ENCODE data around the gene PTPRD.

Gene PTPRD

DNA sequence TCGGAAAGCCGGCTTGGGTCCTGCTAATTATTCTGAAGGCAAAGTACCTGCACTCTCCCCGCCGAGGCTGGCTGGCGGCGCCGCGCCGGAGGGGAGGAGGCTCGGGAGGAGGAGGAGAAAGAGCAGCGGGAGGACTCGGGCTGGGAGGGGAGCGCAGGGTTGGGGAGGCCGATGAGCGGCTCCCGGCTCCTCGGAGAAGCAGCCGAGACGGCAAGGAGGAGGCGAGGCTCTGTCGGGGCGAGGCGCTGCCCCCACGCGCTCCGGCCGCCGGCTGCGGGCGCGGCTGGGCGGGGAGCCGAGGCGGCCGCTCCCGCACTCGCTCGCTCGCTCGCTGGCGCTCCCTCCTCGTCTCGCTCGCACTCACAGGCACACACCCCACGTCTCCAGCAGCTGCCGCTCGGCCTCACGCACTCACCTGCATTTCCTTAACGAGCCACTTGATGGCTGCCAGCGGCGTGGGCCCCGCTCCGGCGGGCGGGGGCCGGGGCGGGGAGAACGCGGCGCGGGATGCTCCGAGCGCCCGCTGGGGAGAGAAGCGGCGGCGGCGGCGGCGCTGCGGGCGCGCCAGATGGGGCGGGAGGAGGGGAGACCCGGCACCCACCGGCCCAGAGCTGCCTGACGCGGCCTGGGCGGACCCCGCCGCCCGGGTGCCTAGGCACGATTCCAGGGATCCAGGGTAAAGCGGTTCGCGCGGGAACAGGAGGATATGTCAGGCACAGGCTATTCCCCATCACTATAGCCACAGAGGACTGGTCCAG, at the start of gene PTPRD:
PTPRD (minus strand) TSS at position 362 of the 758 bp plus-strand sequence.
- peak; percentile 82 for DNase-seq

DNA sequence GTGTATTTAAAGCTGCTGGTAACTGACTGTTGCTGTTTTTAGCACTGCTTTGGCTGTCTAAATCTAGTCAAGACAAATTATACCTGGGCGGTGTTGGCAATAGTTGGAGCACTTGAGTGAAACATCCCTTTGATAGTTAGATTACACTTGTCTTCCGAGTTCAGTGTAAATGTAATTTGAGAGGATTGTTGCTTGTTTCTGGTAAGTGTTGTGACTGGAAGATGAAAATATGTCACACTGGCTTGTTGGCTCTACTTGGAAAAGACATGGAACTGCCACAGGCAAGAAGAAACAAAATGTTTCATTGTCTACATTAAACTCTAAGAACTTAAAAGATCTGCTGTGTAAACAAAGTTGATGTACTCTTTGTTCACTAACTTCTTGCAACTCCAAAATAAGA, 49.2 kb upstream of the PTPRD start:
- DNase-seq, result no peak

DNA sequence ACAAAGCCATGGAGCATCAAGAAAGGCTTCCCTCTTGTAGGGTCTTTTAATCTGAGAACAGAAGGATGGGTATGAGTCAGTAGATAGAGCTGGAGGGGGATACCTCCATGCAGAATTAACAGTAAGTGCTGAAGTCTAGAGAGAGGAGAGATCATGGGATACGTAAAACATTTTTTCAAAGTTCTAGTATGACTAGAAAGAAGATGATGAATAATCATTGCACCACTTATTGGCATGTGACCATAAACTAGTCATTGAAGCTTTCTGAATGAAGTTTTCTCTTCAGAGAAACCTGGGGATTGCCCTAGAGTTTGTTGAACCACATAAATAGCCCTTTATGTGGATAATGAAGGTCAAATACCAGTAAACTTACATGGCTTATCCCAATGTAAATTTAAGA, 48.6 kb upstream of the PTPRD start:
- no peak for DNase-seq

DNA sequence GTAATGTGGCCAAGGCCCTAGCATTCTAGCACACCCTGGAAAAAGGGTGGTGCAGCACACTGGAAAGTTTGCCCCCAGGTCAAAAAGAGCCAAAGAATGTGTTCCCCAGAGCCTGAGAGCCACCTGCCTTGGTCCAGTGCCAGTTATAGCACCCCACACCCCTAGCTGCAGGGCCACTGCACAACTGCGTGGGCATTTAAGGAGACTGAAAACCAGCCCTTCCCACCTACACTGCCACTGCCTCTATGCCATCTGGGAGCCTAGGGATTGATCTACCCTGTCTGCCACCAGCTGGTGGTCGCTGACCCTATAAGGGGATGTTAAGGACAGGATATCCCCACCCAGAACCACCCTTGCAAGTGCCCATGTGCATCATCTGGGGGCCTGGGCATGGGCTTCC, 38.2 kb upstream of the PTPRD start:
- no peak for DNase-seq

DNA sequence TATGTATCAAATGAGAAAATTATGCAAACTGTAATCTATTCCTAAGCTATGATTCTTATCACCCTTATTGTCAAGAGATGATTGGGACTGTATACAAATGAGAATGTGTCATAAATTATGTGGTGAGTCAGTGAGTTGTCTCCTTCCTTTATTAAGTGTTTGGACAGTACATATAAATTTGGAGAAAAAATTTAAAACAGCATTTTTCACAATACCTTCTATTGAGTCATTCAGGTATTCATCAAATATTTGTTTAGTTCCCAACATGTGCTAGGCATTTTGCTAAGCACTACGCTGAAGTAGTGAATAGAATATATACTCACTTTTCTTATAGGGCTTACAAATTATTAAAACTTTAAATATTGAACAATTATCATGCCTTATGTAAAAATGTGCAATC, 36.3 kb upstream of the PTPRD start:
- DNase-seq, result no peak

DNA sequence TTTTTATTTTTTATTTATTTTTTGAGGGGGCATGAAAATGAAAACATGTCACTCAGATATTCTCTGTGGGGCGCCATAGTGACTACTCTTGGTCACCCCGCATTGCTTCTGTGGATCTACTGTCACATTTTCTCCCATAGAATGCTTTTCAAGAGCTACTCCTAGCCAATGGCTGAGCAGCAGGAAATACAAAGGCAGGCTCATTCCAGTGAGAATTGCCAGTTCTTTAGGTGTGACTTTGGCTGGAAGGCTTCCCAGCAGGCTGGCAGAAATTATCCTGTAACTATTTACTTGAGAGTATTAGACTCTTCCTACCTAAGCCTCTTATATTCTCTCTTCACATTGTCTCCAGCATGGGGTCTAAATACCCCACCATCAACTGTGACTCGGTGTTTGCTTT, 21.0 kb upstream of the PTPRD start:
- no peak for DNase-seq

DNA sequence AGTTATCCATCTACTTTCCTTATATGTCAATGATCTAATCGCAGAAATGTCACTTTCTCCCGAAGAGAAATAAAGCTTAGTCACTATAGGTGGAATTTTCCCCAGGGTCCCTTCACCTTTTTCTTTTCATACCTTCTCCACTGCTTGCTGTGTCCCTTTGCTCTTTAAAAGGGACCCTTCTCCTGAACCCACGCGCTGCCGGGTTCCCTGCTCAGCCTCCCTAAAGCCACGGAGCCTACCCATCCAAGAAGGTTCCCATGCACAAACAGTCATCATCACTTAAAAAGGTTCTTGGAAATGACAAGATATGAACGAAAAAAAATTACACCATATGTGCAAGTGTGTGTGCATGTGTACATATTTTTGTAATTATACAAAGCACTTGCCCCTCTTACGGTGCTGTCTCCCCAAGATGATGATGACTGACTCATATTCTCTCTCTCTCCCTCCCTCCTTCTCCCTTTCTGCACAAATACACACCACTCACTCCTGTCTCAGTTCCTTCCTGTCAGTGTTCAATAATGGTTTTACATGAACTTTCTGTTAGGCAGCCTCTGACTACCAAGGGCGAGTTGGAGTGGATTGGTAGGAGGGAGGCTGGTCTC, 1.5 kb upstream of the PTPRD start:
- peak; percentile 43 for DNase-seq

DNA sequence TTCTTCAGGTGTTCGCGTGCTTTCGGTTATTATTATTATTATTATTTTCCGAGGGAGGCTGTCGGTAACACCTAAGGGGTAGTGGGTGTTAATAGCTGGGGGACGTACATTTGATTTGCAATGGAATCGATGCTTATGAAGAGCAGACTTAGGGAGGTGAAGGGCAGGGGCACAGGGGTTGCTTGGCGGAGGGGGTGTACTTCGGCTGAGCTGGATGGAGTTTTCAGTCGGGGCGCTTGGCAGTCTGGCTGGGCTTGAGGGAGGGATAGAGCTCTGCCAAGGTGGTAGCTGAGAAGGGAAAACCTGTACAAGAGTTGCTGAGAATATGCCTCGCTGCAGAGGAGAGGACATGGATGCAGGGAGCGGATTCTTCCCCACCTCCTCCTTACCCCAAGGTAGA, 617 bp upstream of the PTPRD start:
- DNase-seq, result peak; percentile 67

DNA sequence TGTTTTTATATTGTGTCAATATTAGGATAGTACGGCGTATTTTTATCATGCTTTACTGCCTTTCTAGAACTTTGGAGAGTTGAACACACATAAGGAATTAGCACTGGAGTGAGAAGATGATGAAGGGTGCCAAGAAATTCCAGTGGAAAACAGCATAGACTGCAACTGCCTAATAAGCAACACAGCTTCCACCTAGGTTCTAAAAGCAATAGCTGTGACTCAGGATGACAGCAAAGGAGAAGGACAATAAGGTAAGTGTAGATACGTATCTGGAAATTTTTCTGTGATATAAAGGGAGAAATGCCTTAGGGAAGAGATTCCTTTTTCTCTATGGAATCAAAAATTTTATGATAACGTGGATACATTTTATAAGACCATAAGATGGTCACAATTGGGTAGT, 7.4 kb downstream of the PTPRD start:
- DNase-seq, result no peak

DNA sequence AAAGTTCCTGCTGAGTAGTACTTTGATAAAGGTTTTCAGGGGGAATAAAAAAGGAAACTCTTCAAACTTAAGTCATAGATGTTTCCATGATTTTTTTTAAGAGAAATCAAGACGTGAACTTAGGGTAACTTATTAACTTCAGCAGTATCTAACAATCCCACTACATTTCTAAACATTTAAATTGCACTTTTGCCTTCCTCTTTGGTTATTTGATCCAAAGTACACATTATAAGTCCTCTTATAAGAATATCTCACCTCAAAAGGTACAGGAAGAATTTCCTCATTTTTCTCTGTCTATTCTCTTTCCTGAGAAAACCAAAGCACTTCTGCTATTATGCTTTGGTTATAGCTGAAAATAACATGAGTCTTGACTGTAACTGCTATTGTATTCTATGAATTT, 7.9 kb downstream of the PTPRD start:
- no peak for DNase-seq

DNA sequence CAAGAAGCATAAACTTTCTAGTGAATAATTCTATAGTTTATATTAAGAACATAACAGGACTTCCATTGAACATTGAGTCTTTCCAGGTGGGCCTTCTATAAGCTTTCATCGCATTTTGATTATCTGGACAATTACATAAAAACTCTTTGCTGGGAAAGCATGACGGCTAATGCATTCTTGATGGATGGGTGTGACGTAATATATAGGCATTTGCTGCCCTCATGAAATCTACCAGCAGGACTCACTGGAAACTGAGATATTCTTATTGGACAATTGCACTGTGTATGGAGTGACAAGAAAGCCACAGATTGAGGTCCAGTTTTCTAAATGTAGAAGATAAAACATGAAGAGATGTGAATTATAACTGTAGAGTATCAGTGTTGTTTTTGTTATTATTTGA, 15.0 kb downstream of the PTPRD start:
- no peak for DNase-seq

DNA sequence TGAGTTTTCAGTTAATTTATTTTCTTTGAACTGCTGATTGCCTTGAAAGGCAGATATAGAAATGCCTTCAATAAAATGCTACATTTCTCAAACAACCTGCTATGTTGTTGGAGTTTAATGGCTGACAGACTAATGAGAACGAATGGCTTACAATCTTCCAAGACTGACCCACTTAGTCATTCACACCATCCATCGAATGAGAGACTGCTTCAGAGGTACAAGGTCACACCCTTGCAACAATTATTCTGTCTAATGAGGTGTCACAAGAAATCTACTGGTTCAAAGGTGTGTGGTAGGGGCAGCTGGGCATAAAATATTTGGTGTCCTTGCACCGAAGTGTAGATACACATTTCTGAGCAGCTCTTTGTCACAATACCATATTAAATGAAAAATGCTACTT, 18.3 kb downstream of the PTPRD start:
- no peak for DNase-seq

DNA sequence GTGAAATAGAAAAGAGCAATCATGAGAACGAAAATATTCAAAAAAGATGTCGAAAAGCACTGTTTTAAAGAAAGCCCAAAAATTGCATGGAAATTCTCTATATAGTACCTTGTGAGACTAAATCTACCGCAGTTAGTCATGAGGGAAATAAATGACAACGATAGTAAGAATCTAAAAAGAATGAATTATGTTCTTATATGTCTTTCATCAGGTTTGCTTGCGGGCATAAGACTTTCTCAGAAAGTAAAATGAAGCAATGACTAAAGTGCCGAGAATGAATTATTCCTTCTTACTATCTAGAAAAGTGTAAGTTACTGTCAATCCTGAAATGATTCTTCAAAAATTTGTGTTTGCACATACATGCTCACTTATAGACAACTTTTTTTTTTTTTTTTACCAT, 26.4 kb downstream of the PTPRD start:
- no peak for DNase-seq

DNA sequence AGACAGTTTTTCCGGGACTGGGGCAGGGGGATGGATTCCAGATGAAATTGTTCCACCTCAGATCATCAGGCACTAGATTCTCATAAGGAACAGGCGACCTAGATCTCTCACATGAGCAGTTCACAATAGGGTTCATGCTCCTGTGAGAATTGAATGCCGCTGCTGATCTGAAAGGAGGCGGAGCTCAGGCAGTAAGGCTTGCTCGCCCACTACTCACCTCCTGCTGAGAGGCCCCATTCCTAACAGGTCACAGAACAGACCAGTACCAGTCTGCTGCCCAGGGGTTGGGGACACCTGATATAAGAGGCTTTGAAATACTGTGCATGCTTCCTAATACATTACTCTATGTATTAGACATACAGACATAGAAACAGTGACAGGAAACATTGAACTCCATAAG, 41.1 kb downstream of the PTPRD start:
- DNase-seq, result no peak

DNA sequence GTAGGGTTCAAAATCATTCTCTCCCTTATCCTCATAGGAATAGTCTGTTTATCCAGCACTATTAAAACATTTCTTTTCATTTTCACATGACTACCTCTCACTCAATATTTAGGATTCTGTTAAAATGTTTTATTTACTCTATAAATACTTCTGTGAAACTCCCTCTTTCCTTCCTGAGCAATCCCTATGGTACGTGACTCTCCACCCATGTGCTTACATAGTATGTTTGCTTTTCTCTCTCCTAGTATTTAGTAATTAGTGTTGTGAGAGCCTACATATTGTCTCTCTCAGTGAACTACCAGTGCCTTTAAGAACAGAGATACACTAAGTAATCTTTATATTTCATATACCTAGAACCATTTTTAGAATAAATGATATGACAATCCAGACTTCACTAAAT, 46.0 kb downstream of the PTPRD start:
- no peak for DNase-seq

DNA sequence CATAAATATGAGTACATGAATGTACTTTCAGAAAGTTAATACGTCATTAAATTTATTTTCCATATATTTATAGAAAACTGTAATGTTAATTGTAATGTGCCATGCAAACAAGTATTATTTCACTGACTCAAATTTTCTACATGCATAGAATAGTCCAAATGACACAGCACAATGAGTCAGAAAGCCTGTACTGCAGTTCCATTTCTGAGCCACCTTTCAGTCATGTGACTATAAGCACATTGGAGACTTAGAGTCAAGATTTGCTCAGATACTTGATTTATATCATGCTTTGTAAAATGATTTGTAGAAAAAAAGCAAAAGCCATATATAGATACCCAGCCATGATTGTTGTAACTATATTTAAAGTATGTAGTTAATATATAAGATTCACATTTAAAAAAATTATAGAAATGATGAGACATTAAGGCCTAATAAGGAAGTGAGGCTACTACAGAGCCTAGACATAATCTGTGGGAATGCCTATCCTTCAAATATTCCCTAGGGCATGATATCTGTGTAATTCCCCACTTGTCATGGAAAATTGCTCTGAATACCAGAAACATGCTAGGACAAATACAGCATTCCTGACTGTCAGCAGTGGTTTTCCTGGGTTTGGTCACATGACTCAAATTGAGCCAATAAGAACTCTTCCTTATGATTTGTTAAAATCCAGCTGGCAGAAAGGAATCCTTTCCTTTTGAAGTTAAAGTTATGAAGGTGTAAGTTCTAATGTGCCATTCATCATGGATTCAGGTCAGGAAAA, 50.0 kb downstream of the PTPRD start:
- DNase-seq, result peak; percentile 19

DNA sequence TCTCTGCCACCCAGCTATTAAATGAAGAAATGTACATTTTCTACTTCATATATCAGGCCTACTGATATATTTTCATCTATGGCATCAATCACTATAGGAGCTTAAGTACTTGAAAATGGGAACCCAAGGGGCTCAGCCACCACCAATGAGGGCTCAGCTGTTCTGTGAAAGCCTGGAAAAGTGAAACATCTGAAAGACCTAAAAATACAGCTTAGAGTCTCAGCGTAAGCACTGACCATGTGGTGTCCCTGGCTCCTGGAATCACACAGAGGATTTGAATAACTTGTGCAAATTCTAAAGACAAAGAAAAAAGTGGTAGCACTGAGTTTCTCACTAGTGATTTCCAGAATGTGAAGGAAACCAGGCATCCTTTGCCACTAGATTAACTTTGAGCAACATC, 64.5 kb downstream of the PTPRD start:
- no peak for DNase-seq

DNA sequence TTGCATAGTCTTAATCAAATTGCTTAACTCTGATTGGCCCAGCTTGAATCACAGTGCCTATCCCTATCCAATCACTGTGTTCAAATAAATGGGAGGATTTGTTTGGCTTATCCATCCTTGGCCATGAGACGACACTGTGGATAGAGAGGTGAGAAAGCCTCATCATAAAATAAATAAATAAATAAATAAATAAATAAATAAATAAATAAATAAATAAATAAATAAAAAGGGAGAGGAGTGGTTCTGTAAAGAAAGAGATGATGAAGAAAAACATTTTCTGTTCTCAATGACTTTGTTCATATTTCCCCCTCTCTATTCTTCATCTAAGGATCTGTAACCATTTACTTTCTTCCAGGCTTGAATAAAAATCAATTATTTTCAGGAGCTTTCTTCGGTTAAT, 74.7 kb downstream of the PTPRD start:
- no peak for DNase-seq

DNA sequence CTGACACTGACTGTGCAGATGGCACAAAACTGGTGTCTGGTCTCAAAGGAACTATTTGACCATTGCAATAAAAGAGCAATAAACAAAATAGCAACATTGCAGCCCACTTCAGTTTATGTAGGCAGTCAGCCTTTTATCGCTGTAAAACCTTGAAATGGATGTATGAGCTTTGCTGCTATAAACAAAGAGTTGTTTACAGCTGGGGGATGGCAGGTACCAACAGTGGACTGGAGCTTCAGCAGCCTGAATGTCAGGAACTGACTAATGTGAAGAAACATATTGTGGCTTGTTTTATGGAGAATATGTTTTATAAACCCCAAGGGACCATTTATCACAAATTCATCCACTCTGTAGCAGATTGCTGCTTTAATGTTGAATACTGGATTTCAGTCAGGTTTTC, 78.0 kb downstream of the PTPRD start:
- peak; percentile 84 for DNase-seq

DNA sequence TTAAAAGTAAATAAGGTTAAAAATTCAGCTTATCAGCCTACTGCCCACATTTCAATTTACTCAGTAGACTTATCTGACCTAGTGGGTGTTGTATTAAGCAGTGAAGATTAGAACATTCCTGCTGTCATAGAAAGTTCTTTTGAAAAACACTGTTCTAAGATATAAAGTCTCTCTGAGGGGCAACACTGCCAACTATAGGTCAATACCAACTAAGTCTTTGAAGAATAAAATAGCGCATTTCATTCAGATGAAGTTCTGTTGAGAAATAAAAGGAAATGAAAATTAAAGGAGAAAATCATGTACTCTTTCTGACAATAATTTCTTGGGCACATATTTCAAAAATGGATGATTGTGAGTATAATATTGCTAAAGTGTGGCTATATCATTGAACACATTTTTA, 86.8 kb downstream of the PTPRD start:
- no peak for DNase-seq

DNA sequence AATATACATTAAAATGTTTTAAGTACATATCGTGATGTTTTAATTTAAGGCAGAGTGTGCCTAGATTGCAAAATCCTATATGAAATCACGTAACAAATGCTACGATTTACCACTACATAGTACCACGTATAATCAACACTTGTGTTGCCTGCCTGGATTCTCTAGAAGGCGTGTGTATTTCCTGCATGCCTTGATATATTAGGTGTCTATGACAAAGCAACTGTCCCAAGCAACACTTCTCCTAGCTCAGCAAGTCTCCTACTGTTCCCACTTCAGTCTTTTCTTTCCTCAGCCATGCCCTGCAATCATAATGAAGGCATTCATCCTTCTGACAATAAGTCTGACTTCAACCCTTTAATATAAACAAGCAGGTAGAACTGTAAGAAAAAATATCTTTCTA, 89.6 kb downstream of the PTPRD start:
- DNase-seq, result no peak

DNA sequence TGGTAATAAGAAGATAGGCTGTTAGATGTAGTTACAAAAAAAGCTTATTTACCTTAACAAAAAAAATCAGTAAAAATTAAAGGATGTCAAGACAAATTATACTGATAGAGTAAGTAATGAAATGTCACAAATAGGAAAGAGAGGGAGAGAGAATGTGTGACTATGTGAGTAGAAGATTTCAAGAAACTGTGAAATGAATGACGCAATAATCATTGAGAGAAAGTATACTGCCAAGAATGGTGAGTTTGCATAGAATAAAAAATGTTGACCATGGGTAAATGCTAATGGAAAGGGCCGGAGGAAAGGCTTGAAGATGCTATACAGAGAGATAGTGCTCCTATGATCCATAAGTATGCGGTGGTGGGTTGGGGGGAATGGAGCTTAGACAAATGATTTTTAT, 100.7 kb downstream of the PTPRD start:
- no peak for DNase-seq

DNA sequence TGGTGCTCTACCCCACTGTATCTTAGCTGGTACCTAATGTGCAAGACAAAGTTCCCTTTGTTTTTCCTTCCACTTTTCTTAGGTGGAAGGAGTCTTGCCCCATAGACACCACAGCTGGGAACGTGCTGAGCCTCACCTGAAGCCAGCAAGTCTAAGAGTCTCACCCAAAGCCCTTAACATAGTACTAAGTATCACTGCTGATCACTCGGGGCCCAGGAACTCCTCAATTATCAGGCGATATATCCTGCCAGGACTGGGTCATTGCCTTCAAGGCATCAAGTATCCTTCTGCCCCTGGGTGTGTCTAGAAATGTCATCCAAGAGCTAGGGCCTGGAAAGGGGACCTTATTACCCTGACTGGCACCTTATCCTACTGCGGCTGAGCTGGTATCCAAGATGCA, 123.9 kb downstream of the PTPRD start:
- no peak for DNase-seq

DNA sequence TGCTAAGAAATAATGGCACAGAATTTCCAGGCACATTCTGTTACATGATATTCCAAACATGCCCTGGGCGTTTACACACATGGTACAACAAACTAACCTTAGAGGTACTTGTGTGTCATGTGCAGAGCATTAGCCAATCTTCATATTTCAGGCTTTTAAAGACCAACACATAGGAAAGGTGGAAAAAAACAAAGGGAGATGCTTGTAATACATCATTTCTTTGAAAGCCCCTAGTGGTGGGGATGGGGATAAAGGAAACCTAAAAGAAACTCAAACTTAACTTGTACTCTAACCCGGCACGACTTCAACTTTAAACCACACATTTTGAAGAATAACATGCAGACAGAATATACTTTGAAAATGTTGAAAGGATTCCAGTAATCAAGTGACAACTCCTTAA, 133.6 kb downstream of the PTPRD start:
- no peak for DNase-seq

Measured in NCI-H2171 treated with DMSO at 0.1 percent for 48 hours (cell line).